ENCODE results near the gene TRAIP.
"Not testable (repeated sequence)": the region's sequence is repeated elsewhere in the genome, so short reads cannot be mapped to it uniquely, and the experiment has no call there.

TRAIP gene

GRCh38 chr3:49856181-49857005, at the start of gene TRAIP (continued):
- peak; percentile 70 for TF ChIP-seq ZNF518A (tag by site-specific recombination; conservative IDR thresholded peaks at IDR 0.05; ENCODE audit: low read depth)
- peak; percentile 67 for TF ChIP-seq ZBTB26 (tag by site-specific recombination; optimal IDR thresholded peaks at IDR 0.05)
- peak; percentile 73 for TF ChIP-seq ZBTB17 (tag by site-specific recombination; IDR thresholded peaks at IDR 0.05)
- TF ChIP-seq ZBTB48 (tag by site-specific recombination; IDR thresholded peaks at IDR 0.05): peak; percentile 14; the same call in 1 of the 2 replicates
- 0 out of 2 replicates have a peak, but pooled peaks have one; percentile 31 for TF ChIP-seq ZNF660 (tag by site-specific recombination; IDR thresholded peaks at IDR 0.05)
- 0 out of 2 replicates have a peak, but pooled peaks have one; percentile 20 for TF ChIP-seq ZNF76 (tag by site-specific recombination; IDR thresholded peaks at IDR 0.05; ENCODE audit: borderline replicate concordance, low read depth)
- TF ChIP-seq ZNF548 (tag by site-specific recombination; IDR thresholded peaks at IDR 0.05): no peak
- TF ChIP-seq PRDM4 (tag by site-specific recombination; IDR thresholded peaks at IDR 0.05): peak; percentile 80
- peak; percentile 24; the same call in 1 of the 2 replicates for TF ChIP-seq PRDM10 (tag by site-specific recombination; IDR thresholded peaks at IDR 0.05)
- peak; percentile 56; the same call in 1 of the 2 replicates for TF ChIP-seq KLF9 (tag by site-specific recombination; IDR thresholded peaks at IDR 0.05; ENCODE audit: low read depth)
- TF ChIP-seq ZBTB20 (tag by site-specific recombination; IDR thresholded peaks at IDR 0.05): peak; percentile 89
- TF ChIP-seq ZNF530 (tag by site-specific recombination; IDR thresholded peaks at IDR 0.05; ENCODE audit: low read depth): no peak

- H3K4me1 ChIP-seq (ENCODE audit: control insufficient read depth, insufficient read depth, low read length); POLR2A ChIA-PET; H3K27ac ChIP-seq (ENCODE audit: extremely low read depth, low read depth, low read length); H3K36me3 ChIP-seq (ENCODE audit: control insufficient read depth in 2 of 2, insufficient read depth in 1 of 2, low read length in 2 of 2); H3K9me3 ChIP-seq (ENCODE audit: control insufficient read depth, insufficient read depth, low read depth, low read length); H3K4me3 ChIP-seq (ENCODE audit: low read depth, low read length): not testable (repeated sequence)
- CTCF ChIA-PET: interaction anchor here (0.7 kb wide), 3 partner anchors 46 to 102 kb away, joined by 3 read pairs; no protein-coding TSS in a partner anchor
Observed at GRCh38 chr3:49904448-49904847, 48.1 kb upstream of the TRAIP start.
